ENCODE measurements around the gene GTF3C6. TPM values are rescaled to one million over a fixed set of nuclear protein-coding genes. Genes with fewer than 3 reads are reported as not detected.

Gene GTF3C6
- total and polyA plus RNA-seq, 2 of the 8 experiments (the other 6 are each of a cell fraction or from before 2014, with no cell fraction given) = 13.1 to 87.4 TPM

GRCh38 chr6:110951008-110951407, 7.5 kb upstream of the GTF3C6 start:
- Histone ChIP-seq H3K56ac (replicated peaks; ENCODE audit: insufficient read length, low read depth, low read length) (no peak overlapping the region), H3K23me2 (ENCODE audit: low read depth, low read length) (no peaks in the 10 kb centered on the region), H4K5ac (ENCODE audit: insufficient read length, low read depth, low read length) (no peak overlapping the region), H3K23ac (ENCODE audit: insufficient read length) (no peak overlapping the region), H3K79me2 (ENCODE audit: control insufficient read depth in 1 of 2, insufficient read depth in 2 of 2, low read length in 2 of 2) (no peaks in the 10 kb centered on the region), H2BK5ac (ENCODE audit: low read depth, low read length) (no peak overlapping the region), H3K18ac (ENCODE audit: extremely low read depth, low read length) (no peak overlapping the region), H3K4me3 (ENCODE audit: extremely low read depth in 1 of 4, insufficient read depth in 2 of 4, low read depth in 3 of 4, low read length in 4 of 4) (no peak overlapping the region), H2AK5ac (ENCODE audit: low read depth, low read length) (no peak overlapping the region), H2BK12ac (ENCODE audit: low read depth, low read length) (no peak overlapping the region), H3K9me3 (ENCODE audit: insufficient read depth in 2 of 2, low read depth in 1 of 2, low read length in 1 of 2) (no peaks in the 10 kb centered on the region), H3K27me3 (replicated peaks in 1 of 4; ENCODE audit: control insufficient read depth in 3 of 4, extremely low read depth in 1 of 4, insufficient read depth in 3 of 4, low read length in 3 of 4) (no peaks in the 10 kb centered on the region), H3K4ac (replicated peaks; ENCODE audit: insufficient read length, low read depth, low read length) (no peak overlapping the region), H2BK120ac (replicated peaks; ENCODE audit: low read depth, low read length) (no peak overlapping the region), H2BK20ac (ENCODE audit: low read length) (no peak overlapping the region), H4K91ac (replicated peaks; ENCODE audit: insufficient read length, low read length) (no peak overlapping the region), H4K20me1 (replicated peaks in 1 of 2; ENCODE audit: control insufficient read depth in 1 of 2, insufficient read depth in 2 of 2, low read length in 2 of 2) (no peaks in the 10 kb centered on the region), H3K14ac (ENCODE audit: insufficient read length) (no peak overlapping the region), H3K36me3 (ENCODE audit: control insufficient read depth in 2 of 4, insufficient read depth in 4 of 4, low read length in 3 of 4) (no peaks in the 10 kb centered on the region), H3K9ac (replicated peaks in 1 of 4; ENCODE audit: extremely low read depth in 1 of 4, low read depth in 3 of 4, low read length in 3 of 4) (no peak overlapping the region), H2AFZ (ENCODE audit: low read length) (no peak overlapping the region), H3K4me1 (replicated peaks in 1 of 4; ENCODE audit: control insufficient read depth in 3 of 4, insufficient read depth in 4 of 4, low read length in 3 of 4) (no peaks in the 10 kb centered on the region), H3K4me2 (ENCODE audit: insufficient read depth in 1 of 2, low read depth in 2 of 2, low read length in 2 of 2) (no peak overlapping the region), H4K8ac (ENCODE audit: extremely low read depth, insufficient read depth, low read length) (no peak overlapping the region), H3K27ac (ENCODE audit: low read depth, low read length) (no peak overlapping the region), H2BK15ac (ENCODE audit: low read length) (no peak overlapping the region), H3K79me1 (ENCODE audit: low read depth, low read length) (no peaks in the 10 kb centered on the region)
- TF ChIP-seq CHD2 (IDR thresholded peaks at IDR 0.05; ENCODE audit: low read length) (no peak), SUZ12 (IDR thresholded peaks at IDR 0.05; ENCODE audit: low read length) (no peak), ATF3 (IDR thresholded peaks at IDR 0.05; ENCODE audit: insufficient read depth, low read depth, low read length) (no peak), TAF1 (IDR thresholded peaks at IDR 0.05; ENCODE audit: low read depth, low read length) (no peak), NRF1 (IDR thresholded peaks at IDR 0.05; ENCODE audit: low read depth, low read length) (no peak), HDAC2 (IDR thresholded peaks at IDR 0.05; ENCODE audit: borderline replicate concordance in 1 of 2, low read depth in 2 of 2, low read length in 2 of 2) (no peak)
- no peak for FAIRE-seq
- WGBS, 2 experiments (ENCODE audit: extremely low coverage in 1 of 2, insufficient coverage in 1 of 2, insufficient read length in 1 of 2, insufficient replicate concordance in 2 of 2, low coverage in 1 of 2, low lambda C conversion rate in 2 of 2, missing lambda C conversion rate in 1 of 2) = 100% methylated on average over 1 of the region's 1 CpG; no CpG with 5 or more reads in 1 of the 2 experiments
- CTCF ChIA-PET (ENCODE audit: partially characterized antibody) = interaction anchor here (0.6 to 2.2 kb wide), 6 partner anchors 8 to 442 kb away, joined by 3 to 10 read pairs (median 4); partner anchors contain the start of gene GTF3C6
- no peak for DNase-seq (ENCODE audit: low read depth in 1 of 2, low spot score in 2 of 2)
- POLR2A ChIA-PET (ENCODE audit: partially characterized antibody) = interaction anchor here (0.6 to 9.4 kb wide), 2 partner anchors 50 to 77 kb away, joined by 3 to 90 read pairs; partner anchors contain the start of gene AMD1

Data from H1 (cell line).